ENCODE data around the gene PPP2R5E.

The PPP2R5E gene

GRCh38 chr14:63472986-63473788 lies 70.0 kb downstream of the PPP2R5E start:
- no peak for DNase-seq (ENCODE audit: low spot score)

GRCh38 chr14:63470962-63471793 lies 72.0 kb downstream of the PPP2R5E start:
- DNase-seq (ENCODE audit: low spot score), result peak; percentile 27
- no peak for FAIRE-seq

More at GRCh38 chr14:63472986-63473788, 70.0 kb downstream of the PPP2R5E start:
- no peak for FAIRE-seq

GRCh38 chr14:63468294-63468693 lies 74.9 kb downstream of the PPP2R5E start:
- DNase-seq (ENCODE audit: low spot score) (no peak), FAIRE-seq (no peak)

GRCh38 chr14:63467440-63468072 lies 75.6 kb downstream of the PPP2R5E start:
- FAIRE-seq (no peak), DNase-seq (ENCODE audit: low spot score) (no peak)

GRCh38 chr14:63465347-63465746 lies 77.8 kb downstream of the PPP2R5E start:
- no peak for DNase-seq (ENCODE audit: low spot score)

GRCh38 chr14:63460680-63461369 lies 82.4 kb downstream of the PPP2R5E start:
- FAIRE-seq, result no peak
- DNase-seq (ENCODE audit: low spot score), result no peak

More at GRCh38 chr14:63465347-63465746, 77.8 kb downstream of the PPP2R5E start:
- no peak for FAIRE-seq

GRCh38 chr14:63459738-63460137 lies 83.4 kb downstream of the PPP2R5E start:
- FAIRE-seq (no peak), DNase-seq (ENCODE audit: low spot score) (no peak)

- DNase-seq (ENCODE audit: low spot score), result no peak
- no peak for FAIRE-seq
Measured at GRCh38 chr14:63457498-63457897, 85.7 kb downstream of the PPP2R5E start.

- DNase-seq (ENCODE audit: low spot score), result peak; percentile 11
- FAIRE-seq, result no peak
Measured at GRCh38 chr14:63454863-63455622, 88.1 kb downstream of the PPP2R5E start.

GRCh38 chr14:63454436-63454835 lies 88.7 kb downstream of the PPP2R5E start:
- FAIRE-seq, result no peak

GRCh38 chr14:63453443-63453936 lies 89.7 kb downstream of the PPP2R5E start:
- DNase-seq (ENCODE audit: low spot score), result no peak
- FAIRE-seq, result no peak

More at GRCh38 chr14:63454436-63454835, 88.7 kb downstream of the PPP2R5E start:
- DNase-seq (ENCODE audit: low spot score), result no peak

GRCh38 chr14:63452796-63453195 lies 90.4 kb downstream of the PPP2R5E start:
- FAIRE-seq (no peak), DNase-seq (ENCODE audit: low spot score) (no peak)

GRCh38 chr14:63448841-63449240 lies 94.3 kb downstream of the PPP2R5E start:
- FAIRE-seq (no peak), DNase-seq (ENCODE audit: low spot score) (no peak)

- no peak for FAIRE-seq
- DNase-seq (ENCODE audit: low spot score), result no peak
Measured at GRCh38 chr14:63444588-63444987, 98.6 kb downstream of the PPP2R5E start.

- no peak for DNase-seq (ENCODE audit: low spot score)
- FAIRE-seq, result no peak
Measured at GRCh38 chr14:63443988-63444387, 99.2 kb downstream of the PPP2R5E start.

- no peak for FAIRE-seq
Measured at GRCh38 chr14:63443361-63443760, 99.8 kb downstream of the PPP2R5E start.

GRCh38 chr14:63438065-63438757 lies 105.0 kb downstream of the PPP2R5E start:
- FAIRE-seq, result no peak
- DNase-seq (ENCODE audit: low spot score), result peak; percentile 4

More at GRCh38 chr14:63443361-63443760, 99.8 kb downstream of the PPP2R5E start:
- no peak for DNase-seq (ENCODE audit: low spot score)

- no peak for DNase-seq (ENCODE audit: low spot score)
- no peak for FAIRE-seq
Measured at GRCh38 chr14:63436286-63437098, 106.7 kb downstream of the PPP2R5E start.

GRCh38 chr14:63435838-63436237 lies 107.3 kb downstream of the PPP2R5E start:
- DNase-seq (ENCODE audit: low spot score), result no peak
- no peak for FAIRE-seq
